Suprapubic skin (tissue), 4 donors: ENCODE data around the gene NCOA1. TPM values are rescaled to one million over a fixed set of nuclear protein-coding genes. Genes with fewer than 3 reads are reported as not detected.
"Not testable (repeated sequence)": the region's sequence is repeated elsewhere in the genome, so short reads cannot be mapped to it uniquely, and the experiment has no call there.

Experiments used
- DNase-seq, 2 donors: peaks; one replicate each; pipeline ENCODE4 v3.0.0-alpha.2; 2019; ENCODE audit warnings: low spot score in 2 of 2
- H3K27ac ChIP-seq: fragments of 200-600 bp; sonication (generic); one replicate; pipeline ENCODE4 v1.5.1; 2019
- H3K27me3 ChIP-seq: fragments of 200-600 bp; sonication (generic); one replicate; pipeline ENCODE4 v1.5.1; 2019
- H3K36me3 ChIP-seq: fragments of 200-600 bp; sonication (generic); one replicate; pipeline ENCODE4 v1.5.1; 2019
- H3K4me1 ChIP-seq: fragments of 200-600 bp; sonication (generic); one replicate; pipeline ENCODE4 v1.5.1; 2019
- H3K4me3 ChIP-seq: fragments of 200-600 bp; sonication (generic); one replicate; pipeline ENCODE4 v1.5.1; 2019; ENCODE audit warnings: mild to moderate bottlenecking
- H3K9me3 ChIP-seq: fragments of 200-600 bp; sonication (generic); one replicate; pipeline ENCODE4 v1.5.1; 2019
- CTCF ChIP-seq, 2 donors: fragments of 200-600 bp in 1 of 2; fragments of 450-650 bp in 1 of 2; sonication (generic) in 1 of 2; IDR thresholded peaks; one replicate each; pipeline ENCODE4 v1.5.1; 2016 to 2019; ENCODE audit warnings: antibody characterized with exemption in 2 of 2, mild to moderate bottlenecking in 1 of 2, moderate library complexity in 1 of 2
- EP300 ChIP-seq: sonication (generic); formaldehyde crosslinking; IDR thresholded peaks from one replicate; pipeline ENCODE4 v1.6.1; 2017; ENCODE audit warnings: antibody characterized with exemption
- POLR2A ChIP-seq, 2 donors: fragments of 450-650 bp; IDR thresholded peaks; one replicate each; pipeline ENCODE4 v1.6.1; 2017; ENCODE audit warnings: antibody characterized with exemption in 2 of 2, mild to moderate bottlenecking in 2 of 2, moderate library complexity in 2 of 2
- POLR2AphosphoS5 ChIP-seq, 3 donors: sonication (generic); formaldehyde crosslinking; IDR thresholded peaks; one replicate each; pipeline ENCODE4 v1.6.1; 2017; ENCODE audit warnings: antibody characterized with exemption in 3 of 3
- WGBS: methylation state at CpG from one replicate; pipeline ENCODE4 v1.1.5; 2018; 5-methylcytosine and 5-hydroxymethylcytosine counted together
- total RNA-seq, 4 donors: library from RNA; depleted of rRNA; stranded (reverse); fragments of >200 nt; gene quantifications; one replicate each; pipeline ENCODE4 v1.1.0, GENCODE V29; 2016

Gene NCOA1
- total RNA-seq, 4 donors from 2014 or later: 40.5 to 66.1 (median 47.2) TPM

DNA sequence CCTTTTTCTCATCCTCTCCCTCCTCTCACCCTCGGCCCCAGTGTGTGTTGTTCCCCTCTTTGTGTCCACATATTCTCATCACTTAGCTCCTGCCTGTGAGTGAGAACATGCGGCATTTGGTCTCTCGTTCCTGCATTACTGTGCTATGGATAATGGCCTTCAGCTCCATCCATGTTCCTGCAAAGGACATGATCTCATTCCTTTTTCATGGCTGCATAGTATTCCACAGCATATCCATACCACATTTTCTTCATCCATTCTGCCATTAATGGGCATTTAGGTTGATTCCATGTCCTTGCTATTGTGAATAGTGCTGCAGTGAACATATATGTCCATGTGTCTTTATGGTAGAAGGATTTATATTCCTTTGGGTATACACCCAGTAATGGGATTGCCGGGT, 10.8 kb upstream of the NCOA1 start:
- H3K27ac ChIP-seq: no peak overlapping the region
- TF ChIP-seq POLR2AphosphoS5 (IDR thresholded peaks at IDR 0.05): no peak
- TF ChIP-seq EP300: no peak
- no peak for TF ChIP-seq POLR2A (IDR thresholded peaks at IDR 0.05)
- TF ChIP-seq CTCF (IDR thresholded peaks at IDR 0.05): no peak
- WGBS: 87% methylated on average over 4 of the region's 4 CpGs
- no peaks in the 10 kb centered on the region for H3K9me3 ChIP-seq
- H3K27me3 ChIP-seq: no peaks in the 10 kb centered on the region
- peaks cover 7% of the 10 kb centered on the region for H3K4me1 ChIP-seq
- no peak overlapping the region for H3K4me3 ChIP-seq
- no peaks in the 10 kb centered on the region for H3K36me3 ChIP-seq
- DNase-seq: no peak

DNA sequence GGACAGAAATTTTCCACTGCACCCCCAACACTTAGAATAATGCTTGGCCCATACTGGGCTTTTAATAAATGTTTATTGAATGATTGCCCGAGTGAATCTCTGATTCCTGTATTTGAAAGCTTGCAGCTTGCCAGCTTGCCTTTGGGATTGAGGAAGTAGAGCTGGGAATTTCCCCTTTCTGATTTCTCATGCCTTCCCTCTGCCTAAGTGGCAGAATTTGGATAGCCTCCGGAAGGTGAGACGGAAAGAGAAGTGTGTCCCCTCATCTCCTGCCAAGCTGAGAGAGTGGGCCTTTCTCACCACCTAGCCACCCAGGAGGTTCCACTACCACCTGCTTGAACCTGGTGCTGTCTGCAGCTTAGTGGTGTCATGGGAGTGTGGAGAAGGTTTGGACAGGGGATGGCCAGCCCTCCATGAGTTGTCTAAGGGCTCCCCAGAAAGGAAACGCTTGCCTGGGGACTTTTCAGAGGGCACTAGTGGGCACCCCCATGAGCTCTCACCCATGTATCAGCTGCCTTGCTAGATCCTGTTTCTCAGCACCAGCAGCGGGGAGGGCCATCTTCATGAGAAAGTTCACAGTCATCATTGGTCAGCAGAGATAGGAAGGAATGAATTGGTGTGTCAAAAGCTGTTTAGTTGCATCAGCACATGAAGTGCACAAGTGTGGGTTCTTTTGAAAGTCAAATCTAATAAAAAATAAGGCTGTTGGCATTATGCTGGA, 8.6 kb upstream of the NCOA1 start:
- Histone ChIP-seq H3K4me1 (peaks cover 7% of the 10 kb centered on the region), H3K27me3 (no peaks in the 10 kb centered on the region), H3K9me3 (no peaks in the 10 kb centered on the region), H3K36me3 (no peaks in the 10 kb centered on the region), H3K4me3 (no peak overlapping the region), H3K27ac (no peak overlapping the region)
- TF ChIP-seq CTCF (IDR thresholded peaks at IDR 0.05) (no peak), POLR2A (IDR thresholded peaks at IDR 0.05) (no peak), EP300 (no peak), POLR2AphosphoS5 (IDR thresholded peaks at IDR 0.05) (no peak)
- WGBS: 52% methylated on average over 5 of the region's 5 CpGs
- DNase-seq: no peak

DNA sequence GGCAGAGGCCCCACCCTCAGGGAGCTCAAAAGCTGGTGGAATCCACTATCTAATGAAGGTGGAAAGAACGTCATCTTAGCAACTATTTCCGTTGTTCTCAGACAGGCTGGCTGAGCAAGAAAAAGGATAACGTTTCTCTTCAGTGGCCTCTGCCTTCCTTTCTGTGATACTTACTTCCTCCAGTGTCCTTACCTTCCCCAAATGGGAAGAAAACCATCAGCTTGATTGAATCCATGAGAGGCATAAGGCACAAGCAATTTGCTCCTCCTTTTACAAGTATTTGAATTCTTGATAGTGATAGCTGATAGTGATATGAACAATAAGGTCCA, 8.1 kb upstream of the NCOA1 start:
- no peak for DNase-seq
- WGBS: 38% methylated on average over 3 of the region's 3 CpGs
- Histone ChIP-seq H3K36me3 (no peaks in the 10 kb centered on the region), H3K4me1 (peaks cover 7% of the 10 kb centered on the region), H3K27ac (no peak overlapping the region), H3K9me3 (no peaks in the 10 kb centered on the region), H3K27me3 (no peaks in the 10 kb centered on the region), H3K4me3 (no peak overlapping the region)
- TF ChIP-seq POLR2A (IDR thresholded peaks at IDR 0.05) (no peak), EP300 (no peak), POLR2AphosphoS5 (IDR thresholded peaks at IDR 0.05) (no peak), CTCF (IDR thresholded peaks at IDR 0.05) (no peak)

DNA sequence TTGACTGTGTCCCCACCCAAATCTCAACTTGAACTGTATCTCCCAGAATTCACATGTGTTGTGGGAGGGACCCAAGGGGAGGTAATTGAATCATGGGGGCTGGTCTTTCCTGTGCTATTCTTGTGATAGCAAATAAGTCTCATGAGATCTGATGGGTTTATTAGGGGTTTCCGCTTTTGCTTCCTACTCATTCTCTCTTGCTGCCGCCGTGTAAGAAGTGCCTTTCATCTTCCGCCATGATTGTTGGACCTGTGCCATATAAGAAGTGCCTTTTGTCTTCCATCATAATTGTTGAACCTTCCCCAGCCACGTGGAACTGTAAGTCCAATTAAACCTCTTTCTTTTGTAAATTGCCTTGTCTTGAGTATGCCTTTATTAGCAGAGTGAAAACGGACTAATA, 6.4 kb upstream of the NCOA1 start:
- not testable (repeated sequence) for H3K9me3 ChIP-seq, H3K36me3 ChIP-seq, H3K27me3 ChIP-seq, H3K4me3 ChIP-seq, H3K4me1 ChIP-seq, H3K27ac ChIP-seq, DNase-seq
- 84% methylated on average over 6 of the region's 6 CpGs for WGBS

DNA sequence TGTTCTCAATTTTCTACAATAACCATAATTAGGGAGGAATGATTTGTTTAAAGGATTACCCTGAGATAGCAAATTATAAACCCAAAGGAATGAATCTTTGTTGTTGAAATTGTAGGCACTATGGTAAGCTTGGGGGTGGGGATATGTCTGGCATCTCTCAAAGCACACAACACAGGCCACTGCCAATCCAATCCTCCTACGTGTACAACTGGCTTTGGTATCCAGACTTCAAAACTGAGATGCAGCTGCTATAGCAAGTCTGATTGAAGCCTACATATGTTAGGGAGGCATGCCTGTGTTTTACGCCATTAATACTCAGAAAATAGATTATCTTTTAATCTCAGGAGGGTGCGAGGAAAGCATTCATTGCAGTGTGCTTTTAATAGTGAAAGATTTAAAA, 5.9 kb upstream of the NCOA1 start:
- Histone ChIP-seq H3K9me3 (no peaks in the 10 kb centered on the region), H3K27me3 (no peaks in the 10 kb centered on the region), H3K36me3 (no peaks in the 10 kb centered on the region), H3K27ac (no peak overlapping the region), H3K4me1 (peaks cover 14% of the 10 kb centered on the region), H3K4me3 (no peak overlapping the region)
- 75% methylated on average over 3 of the region's 3 CpGs for WGBS
- TF ChIP-seq CTCF (IDR thresholded peaks at IDR 0.05): no peak
- TF ChIP-seq POLR2A (IDR thresholded peaks at IDR 0.05): no peak
- no peak for TF ChIP-seq POLR2AphosphoS5 (IDR thresholded peaks at IDR 0.05)
- no peak for TF ChIP-seq EP300
- no peak for DNase-seq
